ENCODE results near the gene PWP1.

PWP1 gene

DNA sequence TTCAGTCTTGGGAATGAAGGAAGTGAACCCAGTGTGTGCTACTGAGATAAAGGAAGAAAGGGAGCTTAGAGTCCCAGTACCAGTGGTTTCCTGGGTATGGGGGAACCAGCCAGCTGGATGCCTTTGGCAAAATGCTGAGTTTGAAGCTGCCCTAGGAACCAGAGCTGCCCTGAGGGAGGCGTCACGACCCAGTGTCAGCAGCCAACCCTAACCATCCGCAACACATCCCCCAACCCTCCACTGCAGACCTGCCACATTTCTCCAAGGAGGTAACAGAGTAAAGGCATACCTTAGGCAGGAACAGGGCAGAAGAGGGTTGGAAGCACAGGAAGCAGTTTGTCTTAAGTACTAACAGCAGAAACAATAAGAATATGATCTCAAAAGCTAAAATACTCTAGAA lies 46.8 kb downstream of the PWP1 start:
- TF ChIP-seq, protein P1, sequence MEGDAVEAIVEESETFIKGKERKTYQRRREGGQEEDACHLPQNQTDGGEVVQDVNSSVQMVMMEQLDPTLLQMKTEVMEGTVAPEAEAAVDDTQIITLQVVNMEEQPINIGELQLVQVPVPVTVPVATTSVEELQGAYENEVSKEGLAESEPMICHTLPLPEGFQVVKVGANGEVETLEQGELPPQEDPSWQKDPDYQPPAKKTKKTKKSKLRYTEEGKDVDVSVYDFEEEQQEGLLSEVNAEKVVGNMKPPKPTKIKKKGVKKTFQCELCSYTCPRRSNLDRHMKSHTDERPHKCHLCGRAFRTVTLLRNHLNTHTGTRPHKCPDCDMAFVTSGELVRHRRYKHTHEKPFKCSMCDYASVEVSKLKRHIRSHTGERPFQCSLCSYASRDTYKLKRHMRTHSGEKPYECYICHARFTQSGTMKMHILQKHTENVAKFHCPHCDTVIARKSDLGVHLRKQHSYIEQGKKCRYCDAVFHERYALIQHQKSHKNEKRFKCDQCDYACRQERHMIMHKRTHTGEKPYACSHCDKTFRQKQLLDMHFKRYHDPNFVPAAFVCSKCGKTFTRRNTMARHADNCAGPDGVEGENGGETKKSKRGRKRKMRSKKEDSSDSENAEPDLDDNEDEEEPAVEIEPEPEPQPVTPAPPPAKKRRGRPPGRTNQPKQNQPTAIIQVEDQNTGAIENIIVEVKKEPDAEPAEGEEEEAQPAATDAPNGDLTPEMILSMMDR (IDR thresholded peaks at IDR 0.05; ENCODE audit: low read depth, low read length, missing control alignments) = no peak
- H3K4me3 ChIP-seq (replicated peaks; ENCODE audit: low read depth, low read length) = no peak overlapping the region
- no peak for DNase-seq (ENCODE audit: extremely low read depth, low read depth)

DNA sequence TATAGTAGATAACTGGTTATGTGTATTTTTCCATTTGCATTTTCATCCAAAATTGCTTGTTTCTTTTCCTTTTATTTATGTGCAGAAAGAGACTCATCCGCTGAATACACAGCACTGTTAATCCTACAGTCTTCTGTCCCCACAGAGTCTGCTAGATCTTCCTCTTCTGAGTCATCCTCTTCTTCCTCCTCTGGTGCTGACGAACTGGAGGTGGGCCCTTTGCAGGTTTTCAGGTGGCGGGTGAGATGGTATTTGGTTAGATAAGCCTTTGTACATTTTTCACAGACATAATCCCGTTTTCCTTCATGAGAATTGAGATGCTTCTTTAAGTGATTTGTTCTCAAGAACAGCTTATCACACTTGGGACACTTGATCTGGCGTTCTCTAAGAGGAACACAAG lies 48.5 kb downstream of the PWP1 start:
- no peak for DNase-seq (ENCODE audit: extremely low read depth, low read depth)
- TF ChIP-seq, protein P1 (IDR thresholded peaks at IDR 0.05; ENCODE audit: low read depth, low read length, missing control alignments) = no peak
- no peak overlapping the region for H3K4me3 ChIP-seq (replicated peaks; ENCODE audit: low read depth, low read length)

DNA sequence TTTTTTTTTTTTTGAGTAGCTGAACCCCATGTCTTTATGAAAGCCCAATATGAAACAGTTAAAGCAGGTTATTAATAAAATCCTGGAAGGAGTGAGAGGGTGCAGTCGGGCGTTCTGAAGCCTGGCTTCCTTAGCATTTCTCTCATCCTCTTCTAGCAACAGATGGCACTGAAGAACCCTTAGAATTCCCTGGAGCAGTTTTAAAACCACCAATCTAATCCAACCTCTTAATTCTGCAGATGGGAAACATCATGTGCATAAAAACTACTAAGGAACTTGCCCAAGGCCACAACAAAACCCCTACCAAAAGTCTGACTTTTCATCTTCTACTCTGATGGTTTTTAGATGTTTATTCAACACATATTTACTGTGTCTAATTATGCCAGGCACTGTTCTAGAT lies 50.2 kb downstream of the PWP1 start:
- TF ChIP-seq, protein P1 (IDR thresholded peaks at IDR 0.05; ENCODE audit: low read depth, low read length, missing control alignments) = no peak
- H3K4me3 ChIP-seq (replicated peaks; ENCODE audit: low read depth, low read length) = no peak overlapping the region
- no peak for DNase-seq (ENCODE audit: extremely low read depth, low read depth)

DNA sequence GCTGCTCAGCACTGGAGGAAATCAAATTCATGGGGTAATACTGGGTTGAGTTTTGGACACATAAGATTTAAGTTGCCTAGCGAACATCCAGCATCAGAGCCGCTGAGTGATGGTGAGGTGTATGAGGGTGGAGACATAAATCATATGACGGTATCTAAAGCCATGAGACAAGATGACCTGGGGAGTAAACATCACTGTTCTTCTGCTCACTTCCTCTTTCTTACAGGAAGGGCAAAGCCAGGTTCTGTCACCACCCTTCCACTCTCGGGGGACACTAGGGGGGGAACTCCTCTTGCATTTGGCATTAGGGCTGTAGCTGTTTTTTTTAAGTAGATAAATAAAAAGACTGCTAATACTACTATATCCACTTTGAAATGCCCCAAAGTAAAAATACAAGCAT lies 51.3 kb downstream of the PWP1 start:
- TF ChIP-seq, protein P1 (IDR thresholded peaks at IDR 0.05; ENCODE audit: low read depth, low read length, missing control alignments) = no peak
- no peak for DNase-seq (ENCODE audit: extremely low read depth, low read depth)
- no peak overlapping the region for H3K4me3 ChIP-seq (replicated peaks; ENCODE audit: low read depth, low read length)

DNA sequence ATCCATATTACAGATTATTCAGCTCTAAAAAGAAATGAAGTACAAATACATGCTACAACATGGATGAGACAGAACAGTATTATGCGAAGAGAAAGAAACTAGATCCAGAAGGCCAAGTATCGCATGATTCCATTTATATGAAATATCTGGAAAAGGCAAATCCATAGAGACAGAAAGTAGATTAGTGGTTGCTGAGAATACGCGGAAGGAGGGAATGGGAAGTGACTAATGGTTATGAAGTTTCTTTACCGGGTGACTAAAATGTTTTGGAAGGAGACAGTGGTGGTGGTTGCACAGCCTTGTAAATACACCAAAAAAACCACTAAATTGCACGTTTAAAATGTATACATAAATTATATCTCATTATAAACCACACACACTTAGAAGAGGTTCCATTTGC lies 62.9 kb downstream of the PWP1 start:
- peak; percentile 45 for DNase-seq (ENCODE audit: extremely low read depth, low read depth)
- TF ChIP-seq, protein P1 (IDR thresholded peaks at IDR 0.05; ENCODE audit: low read depth, low read length, missing control alignments) = no peak
- no peak overlapping the region for H3K4me3 ChIP-seq (replicated peaks; ENCODE audit: low read depth, low read length)

DNA sequence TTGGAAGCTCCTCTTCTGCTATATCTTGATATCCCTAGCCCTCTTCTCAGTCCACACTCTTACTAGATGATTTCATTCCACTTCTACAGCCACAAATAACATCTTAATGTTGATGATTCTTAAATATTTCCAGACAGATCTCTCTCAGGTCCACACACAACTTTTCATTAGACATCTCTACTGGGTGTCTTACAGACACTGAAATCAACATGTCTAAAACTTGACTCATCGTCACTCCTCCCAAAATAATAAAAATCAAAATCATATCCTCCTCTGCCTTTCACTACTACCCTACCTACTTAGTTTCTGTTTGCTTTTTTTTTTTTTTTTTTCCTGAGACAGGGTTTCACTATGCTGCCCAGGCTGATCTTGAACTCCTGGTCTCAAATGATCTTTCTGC lies 63.5 kb downstream of the PWP1 start:
- no peak overlapping the region for H3K4me3 ChIP-seq (replicated peaks; ENCODE audit: low read depth, low read length)
- TF ChIP-seq, protein P1 (IDR thresholded peaks at IDR 0.05; ENCODE audit: low read depth, low read length, missing control alignments) = no peak
- no peak for DNase-seq (ENCODE audit: extremely low read depth, low read depth)

DNA sequence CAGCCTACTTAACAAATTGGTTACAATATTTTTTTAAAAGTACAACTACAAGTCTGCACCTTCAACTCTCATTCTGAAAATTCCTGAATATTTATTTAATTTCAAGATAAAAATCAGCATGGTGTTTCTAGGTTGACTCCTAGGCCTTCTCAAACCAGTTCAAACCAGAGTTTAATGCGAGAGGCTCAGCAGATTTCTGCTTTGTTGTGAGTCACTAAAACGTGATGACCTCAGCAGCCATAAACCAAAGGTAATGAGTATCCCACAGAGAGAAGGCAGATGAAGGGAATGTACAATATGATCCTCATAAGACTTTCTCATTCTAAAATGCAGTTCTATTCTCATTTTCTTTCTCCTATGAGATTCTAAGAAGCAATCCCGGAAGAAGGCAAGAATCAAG lies 73.8 kb downstream of the PWP1 start:
- peak; percentile 83 for DNase-seq (ENCODE audit: extremely low read depth, low read depth)
- peak overlapping the region; percentile 64 for H3K4me3 ChIP-seq (replicated peaks; ENCODE audit: low read depth, low read length)
- TF ChIP-seq, protein P1 (IDR thresholded peaks at IDR 0.05; ENCODE audit: low read depth, low read length, missing control alignments) = no peak

All from HFF-Myc (cell line).